Breast epithelium (tissue), 3 donors: Measurements from ENCODE around the gene CDK19.

Experiments used
- CTCF ChIP-seq, 3 donors: fragments of 450-650 bp; IDR thresholded peaks; one replicate each; pipeline ENCODE4 v1.5.1; 2016 to 2017; ENCODE audit warnings: antibody characterized with exemption in 3 of 3, mild to moderate bottlenecking in 3 of 3, moderate library complexity in 3 of 3
- POLR2A ChIP-seq: fragments of 450-650 bp; IDR thresholded peaks from one replicate; pipeline ENCODE4 v1.6.1; 2016; ENCODE audit warnings: antibody characterized with exemption, mild to moderate bottlenecking, moderate library complexity
- POLR2AphosphoS5 ChIP-seq, 3 donors: sonication (generic); formaldehyde crosslinking; IDR thresholded peaks; one replicate each; pipeline ENCODE4 v1.6.1; 2017; ENCODE audit warnings: antibody characterized with exemption in 3 of 3

GRCh38 chr6:110693994-110694393 lies 121.3 kb downstream of the CDK19 start:
- TF ChIP-seq CTCF (IDR thresholded peaks at IDR 0.05), result no peak
- TF ChIP-seq POLR2A, result no peak
- no peak for TF ChIP-seq POLR2AphosphoS5 (IDR thresholded peaks at IDR 0.05)
